GM12878 (cell line): ENCODE data around the gene MGLL.

Source experiments
- BHLHE40 ChIP-seq, 2 experiments: fragments of 450-650 bp in 1 of 2; IDR thresholded peaks; 2 replicates each; pipeline ENCODE4 v1.6.1; 2011 to 2017; ENCODE audit warnings: low read depth in 2 of 2, borderline replicate concordance in 1 of 2, improper control_type of control experiment in 1 of 2, low read length in 1 of 2, mild to moderate bottlenecking in 1 of 2
- CEBPB ChIP-seq, 2 experiments: fragments of 150-350 bp in 1 of 2; IDR thresholded peaks; 2 replicates each; pipeline ENCODE4 v1.6.1; 2012 to 2014; ENCODE audit warnings: low read depth in 2 of 2, low read length in 2 of 2, borderline replicate concordance in 1 of 2, inconsistent platforms in 1 of 2
- CREM ChIP-seq: IDR thresholded peaks from 2 replicates; pipeline ENCODE4 v1.6.1; 2014; ENCODE audit warnings: antibody characterized with exemption, low read depth
- DPF2 ChIP-seq: fragments of 450-650 bp; IDR thresholded peaks from 2 replicates; pipeline ENCODE4 v1.6.1; 2017; ENCODE audit warnings: mild to moderate bottlenecking
- EZH2 ChIP-seq: IDR thresholded peaks from 2 replicates; pipeline ENCODE4 v1.6.1; 2012; ENCODE audit warnings: low read depth, mild to moderate bottlenecking, control low read depth, inconsistent platforms, low read length, borderline replicate concordance; ENCODE audit not compliant: control insufficient read depth
- SUZ12 ChIP-seq: fragments of 200-600 bp; sonication (generic); IDR thresholded peaks from one replicate; pipeline ENCODE4 v1.6.1; 2018; ENCODE audit warnings: antibody characterized with exemption, mild to moderate bottlenecking; ENCODE audit not compliant: unreplicated experiment
- TF ChIP-seq, protein P1 (sequence below), 3 experiments: IDR thresholded peaks in 2 of 3; conservative IDR thresholded peaks in 1 of 3; 2 replicates each; pipeline ENCODE4 v1.5.1; 2011; ENCODE audit warnings: low read depth in 3 of 3, low read length in 3 of 3, mild to moderate bottlenecking in 3 of 3, control low read depth in 2 of 3, moderate library complexity in 2 of 3, inconsistent platforms in 1 of 3, mixed read lengths in 1 of 3; ENCODE audit not compliant: control insufficient read depth in 2 of 3, insufficient read depth in 1 of 3; ENCODE audit errors: extremely low read depth in 1 of 3
- TF ChIP-seq, protein P2 (sequence below): IDR thresholded peaks from 2 replicates; pipeline ENCODE4 v1.6.1; 2012; ENCODE audit warnings: mild to moderate bottlenecking, low read depth, low read length

DNA sequence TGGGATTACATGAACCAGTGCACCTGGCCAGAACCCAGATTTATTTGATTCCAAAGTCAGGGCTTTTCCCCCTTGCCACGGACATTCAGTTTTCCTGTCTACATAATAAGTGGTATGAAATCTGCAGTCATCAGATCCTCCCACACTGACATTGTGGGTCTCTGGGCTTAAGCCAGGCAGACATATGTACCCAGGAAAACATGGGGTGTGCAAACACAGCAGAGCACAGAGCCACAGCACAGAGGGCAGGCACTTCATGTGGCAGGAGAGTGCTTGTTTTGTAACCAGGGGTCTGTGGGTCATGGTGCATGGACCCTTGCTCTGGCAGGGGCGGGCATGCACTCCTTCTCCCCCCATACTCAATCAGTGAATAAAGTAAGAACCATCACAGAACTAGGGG, 155.6 kb downstream of the MGLL start:
- TF ChIP-seq, protein P1, sequence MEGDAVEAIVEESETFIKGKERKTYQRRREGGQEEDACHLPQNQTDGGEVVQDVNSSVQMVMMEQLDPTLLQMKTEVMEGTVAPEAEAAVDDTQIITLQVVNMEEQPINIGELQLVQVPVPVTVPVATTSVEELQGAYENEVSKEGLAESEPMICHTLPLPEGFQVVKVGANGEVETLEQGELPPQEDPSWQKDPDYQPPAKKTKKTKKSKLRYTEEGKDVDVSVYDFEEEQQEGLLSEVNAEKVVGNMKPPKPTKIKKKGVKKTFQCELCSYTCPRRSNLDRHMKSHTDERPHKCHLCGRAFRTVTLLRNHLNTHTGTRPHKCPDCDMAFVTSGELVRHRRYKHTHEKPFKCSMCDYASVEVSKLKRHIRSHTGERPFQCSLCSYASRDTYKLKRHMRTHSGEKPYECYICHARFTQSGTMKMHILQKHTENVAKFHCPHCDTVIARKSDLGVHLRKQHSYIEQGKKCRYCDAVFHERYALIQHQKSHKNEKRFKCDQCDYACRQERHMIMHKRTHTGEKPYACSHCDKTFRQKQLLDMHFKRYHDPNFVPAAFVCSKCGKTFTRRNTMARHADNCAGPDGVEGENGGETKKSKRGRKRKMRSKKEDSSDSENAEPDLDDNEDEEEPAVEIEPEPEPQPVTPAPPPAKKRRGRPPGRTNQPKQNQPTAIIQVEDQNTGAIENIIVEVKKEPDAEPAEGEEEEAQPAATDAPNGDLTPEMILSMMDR (IDR thresholded peaks at IDR 0.05 in 2 of 3, conservative IDR thresholded peaks at IDR 0.05 in 1 of 3; ENCODE audit: control insufficient read depth in 2 of 3, extremely low read depth in 1 of 3, insufficient read depth in 1 of 3, low read depth in 3 of 3, low read length in 3 of 3), result no peak
- TF ChIP-seq CEBPB (IDR thresholded peaks at IDR 0.05; ENCODE audit: borderline replicate concordance in 1 of 2, low read depth in 2 of 2, low read length in 2 of 2), result no peak
- TF ChIP-seq CREM, result no peak
- TF ChIP-seq DPF2, result no peak
- no peak for TF ChIP-seq EZH2
- TF ChIP-seq SUZ12, result no peak
- no peak for TF ChIP-seq BHLHE40 (IDR thresholded peaks at IDR 0.05; ENCODE audit: borderline replicate concordance in 1 of 2, low read depth in 2 of 2, low read length in 1 of 2)
- TF ChIP-seq, protein P2, sequence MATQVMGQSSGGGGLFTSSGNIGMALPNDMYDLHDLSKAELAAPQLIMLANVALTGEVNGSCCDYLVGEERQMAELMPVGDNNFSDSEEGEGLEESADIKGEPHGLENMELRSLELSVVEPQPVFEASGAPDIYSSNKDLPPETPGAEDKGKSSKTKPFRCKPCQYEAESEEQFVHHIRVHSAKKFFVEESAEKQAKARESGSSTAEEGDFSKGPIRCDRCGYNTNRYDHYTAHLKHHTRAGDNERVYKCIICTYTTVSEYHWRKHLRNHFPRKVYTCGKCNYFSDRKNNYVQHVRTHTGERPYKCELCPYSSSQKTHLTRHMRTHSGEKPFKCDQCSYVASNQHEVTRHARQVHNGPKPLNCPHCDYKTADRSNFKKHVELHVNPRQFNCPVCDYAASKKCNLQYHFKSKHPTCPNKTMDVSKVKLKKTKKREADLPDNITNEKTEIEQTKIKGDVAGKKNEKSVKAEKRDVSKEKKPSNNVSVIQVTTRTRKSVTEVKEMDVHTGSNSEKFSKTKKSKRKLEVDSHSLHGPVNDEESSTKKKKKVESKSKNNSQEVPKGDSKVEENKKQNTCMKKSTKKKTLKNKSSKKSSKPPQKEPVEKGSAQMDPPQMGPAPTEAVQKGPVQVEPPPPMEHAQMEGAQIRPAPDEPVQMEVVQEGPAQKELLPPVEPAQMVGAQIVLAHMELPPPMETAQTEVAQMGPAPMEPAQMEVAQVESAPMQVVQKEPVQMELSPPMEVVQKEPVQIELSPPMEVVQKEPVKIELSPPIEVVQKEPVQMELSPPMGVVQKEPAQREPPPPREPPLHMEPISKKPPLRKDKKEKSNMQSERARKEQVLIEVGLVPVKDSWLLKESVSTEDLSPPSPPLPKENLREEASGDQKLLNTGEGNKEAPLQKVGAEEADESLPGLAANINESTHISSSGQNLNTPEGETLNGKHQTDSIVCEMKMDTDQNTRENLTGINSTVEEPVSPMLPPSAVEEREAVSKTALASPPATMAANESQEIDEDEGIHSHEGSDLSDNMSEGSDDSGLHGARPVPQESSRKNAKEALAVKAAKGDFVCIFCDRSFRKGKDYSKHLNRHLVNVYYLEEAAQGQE, result no peak
